HG02970 (cell line): Measurements from ENCODE around the gene ZNF160.
A peak's percentile ranks its signal among the peaks of the same experiment; 100 is the strongest.
"Not testable (repeated sequence)": the region's sequence is repeated elsewhere in the genome, so short reads cannot be mapped to it uniquely, and the experiment has no call there.

ENCODE experiments used
- ATAC-seq: cut with Tn5 transposase; IDR thresholded peaks from one replicate; pipeline ENCODE4 v1.9.1; 2021; ENCODE audit warnings: mild to moderate bottlenecking, moderate library complexity, moderate number of reproducible peaks; ENCODE audit not compliant: unreplicated experiment, low FRiP score

The ZNF160 gene

DNA sequence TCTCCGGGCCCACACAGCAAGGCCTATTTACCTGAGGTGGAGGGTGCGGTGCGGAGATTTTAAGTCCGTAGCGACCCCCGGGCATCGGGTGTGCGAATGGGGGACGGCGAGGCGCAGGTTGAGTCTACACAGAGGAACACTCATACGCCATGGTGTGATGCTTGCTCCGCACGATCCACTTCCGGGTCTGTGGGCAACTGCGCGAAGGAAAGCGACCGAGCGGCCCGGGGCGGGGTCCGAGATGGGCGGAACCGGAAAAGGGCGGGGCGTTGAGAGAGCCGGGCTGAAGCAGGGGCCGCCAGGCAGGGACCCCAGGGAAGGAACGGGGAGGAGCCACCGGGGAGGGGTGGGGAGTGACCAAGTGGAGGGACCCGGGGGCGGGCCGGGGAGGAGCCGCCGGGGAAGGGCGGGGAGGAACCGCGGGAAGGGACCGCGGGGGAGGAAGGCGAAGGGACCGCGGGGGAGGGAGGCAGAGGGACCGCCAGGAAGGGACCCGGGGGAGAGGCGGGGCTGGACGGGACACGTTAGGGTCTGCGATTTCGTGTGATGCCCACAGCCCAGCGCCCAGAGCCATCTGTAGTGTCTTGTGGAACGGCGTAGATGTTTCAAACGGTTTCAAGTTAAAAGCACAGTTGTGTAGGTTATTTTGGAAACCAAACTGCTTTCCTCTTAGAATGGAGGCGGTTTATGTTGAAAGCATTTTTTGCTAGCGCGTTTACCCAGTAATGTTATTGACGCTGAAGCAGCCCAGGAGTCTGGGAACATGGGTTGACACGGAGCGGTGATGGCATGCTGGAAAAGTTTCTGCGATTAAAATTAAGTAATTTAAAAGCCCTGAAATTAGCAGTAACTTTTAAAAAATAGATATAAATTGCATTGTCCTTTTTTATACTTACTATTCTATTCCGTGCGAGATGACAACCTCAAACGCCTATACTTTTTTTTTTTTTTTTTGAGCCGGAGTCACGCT, at the start of gene ZNF160:
ZNF160 (minus strand) TSS at position 189 of the 970 bp plus-strand sequence. CDS start 17,146 bp downstream, outside the sequence.
- ATAC-seq: peak; percentile 96

DNA sequence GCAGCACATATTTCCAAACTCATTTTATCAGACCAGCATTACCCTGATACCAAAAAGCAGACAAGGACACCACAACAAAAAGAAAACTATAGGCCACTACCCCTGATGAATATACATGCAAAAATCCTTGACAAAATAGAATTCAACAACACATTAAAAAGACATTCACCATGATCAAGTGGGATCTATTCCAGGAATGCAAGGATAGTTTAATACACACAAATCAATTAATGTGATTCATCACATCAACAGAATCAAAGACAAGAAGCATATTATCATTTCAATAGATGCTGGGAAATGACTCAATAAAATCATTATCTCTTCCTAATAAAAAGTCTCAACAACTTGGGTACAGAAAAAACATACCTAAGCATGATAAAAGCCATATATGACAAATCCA, 44.4 kb upstream of the ZNF160 start:
- no peak for ATAC-seq

DNA sequence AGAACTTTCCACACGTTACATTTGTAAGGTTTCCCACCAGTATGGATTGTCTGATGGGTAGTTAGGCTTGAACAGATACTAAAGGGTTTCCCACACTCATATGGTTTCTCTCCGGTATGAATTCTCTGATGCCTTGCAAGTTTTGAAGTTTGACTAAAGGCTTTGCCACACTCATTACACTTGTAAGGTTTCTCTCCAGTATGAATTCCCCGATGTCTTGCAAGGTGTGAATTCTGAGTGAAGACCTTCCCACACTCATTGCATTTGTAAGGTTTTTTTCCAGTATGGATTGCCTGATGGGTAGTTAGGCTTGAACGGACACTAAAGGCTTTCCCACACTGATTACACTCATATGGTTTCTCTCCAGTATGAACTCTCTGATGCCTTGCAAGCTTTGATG, 37.1 kb upstream of the ZNF160 start:
- ATAC-seq: no peak

DNA sequence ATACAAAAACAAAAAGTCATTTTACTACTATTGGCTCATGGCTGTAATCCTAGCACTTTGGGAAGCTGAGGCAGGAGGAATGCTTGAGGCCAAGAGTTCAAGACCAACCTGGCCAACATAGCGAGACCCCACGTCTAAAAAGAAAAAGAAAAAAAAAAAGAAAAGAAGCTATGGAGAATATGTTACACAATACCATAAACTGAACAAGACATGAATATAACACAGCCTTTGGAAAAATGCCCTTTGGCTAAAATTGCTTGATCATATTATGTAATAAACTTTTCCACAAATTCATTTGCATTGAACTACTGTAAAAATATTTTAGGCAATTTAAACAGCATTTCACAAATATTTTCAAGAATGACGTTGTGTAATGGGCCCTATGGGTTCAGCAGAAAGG, 33.2 kb upstream of the ZNF160 start:
- no peak for ATAC-seq

DNA sequence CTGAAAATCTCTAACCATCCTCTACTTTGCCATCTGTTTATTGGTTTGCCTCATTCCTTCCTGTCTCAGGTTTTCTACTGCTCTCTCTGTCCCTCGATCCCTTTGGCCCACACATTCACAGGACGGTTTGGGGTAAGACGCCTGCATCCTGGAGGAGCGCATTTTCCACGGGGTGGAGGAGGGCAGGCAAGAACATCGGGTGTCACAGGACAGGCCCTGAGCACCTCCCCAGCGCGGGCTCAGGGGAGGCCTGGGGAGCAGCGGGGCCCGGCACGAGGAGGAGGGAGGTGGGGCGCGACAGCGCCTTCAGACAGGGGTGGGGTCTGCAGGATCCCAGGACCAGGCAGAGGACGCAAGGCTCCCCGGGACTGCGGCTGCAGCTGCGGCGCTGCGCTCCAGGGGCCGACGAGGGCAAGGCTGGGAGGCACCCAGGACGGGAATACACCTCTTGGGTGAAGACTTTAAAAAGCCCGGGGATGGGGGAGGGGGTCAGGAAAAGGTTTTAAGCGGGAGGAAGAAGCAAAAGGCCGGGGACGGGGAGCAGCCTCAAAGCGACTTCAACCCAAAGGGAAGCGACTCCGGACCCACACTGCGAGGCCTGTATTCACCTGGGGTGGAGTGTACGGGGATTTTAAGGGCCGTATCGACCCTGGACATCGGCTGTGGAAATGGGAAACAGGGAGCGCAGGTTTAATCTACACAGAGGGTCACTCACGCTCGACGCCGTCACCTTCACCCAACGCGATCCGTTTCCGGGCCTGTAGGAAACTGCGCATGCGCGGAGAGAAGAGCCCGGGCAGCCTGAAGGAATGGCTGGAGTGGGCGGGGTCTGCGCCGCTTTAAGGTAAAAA, 29.1 kb upstream of the ZNF160 start, which contains the start of gene ZNF415:
ZNF415 (minus strand) TSS at position 770 of the 851 bp plus-strand sequence. CDS start 10,234 bp downstream, outside the sequence.
- no peak for ATAC-seq

DNA sequence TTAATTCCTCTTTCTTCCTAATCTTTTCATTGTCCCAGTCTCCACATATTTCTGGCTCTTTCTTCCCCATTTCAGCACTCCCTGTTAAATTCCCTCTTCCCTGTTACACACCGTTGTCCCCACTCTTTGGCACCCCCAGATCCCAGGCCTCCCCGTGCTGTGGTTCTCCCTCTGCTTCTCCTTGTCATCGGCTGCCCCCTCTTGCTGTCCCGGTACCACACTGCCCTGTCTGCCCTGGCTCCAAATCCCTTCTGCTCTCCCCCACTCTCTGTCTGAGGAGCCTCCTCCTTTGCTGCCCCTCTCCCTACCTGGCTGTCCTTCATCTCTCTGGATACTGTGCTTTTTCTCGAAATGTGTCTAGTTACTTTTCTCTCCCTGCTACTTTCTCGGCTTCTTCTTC, 28.5 kb upstream of the ZNF160 start:
- no peak for ATAC-seq

DNA sequence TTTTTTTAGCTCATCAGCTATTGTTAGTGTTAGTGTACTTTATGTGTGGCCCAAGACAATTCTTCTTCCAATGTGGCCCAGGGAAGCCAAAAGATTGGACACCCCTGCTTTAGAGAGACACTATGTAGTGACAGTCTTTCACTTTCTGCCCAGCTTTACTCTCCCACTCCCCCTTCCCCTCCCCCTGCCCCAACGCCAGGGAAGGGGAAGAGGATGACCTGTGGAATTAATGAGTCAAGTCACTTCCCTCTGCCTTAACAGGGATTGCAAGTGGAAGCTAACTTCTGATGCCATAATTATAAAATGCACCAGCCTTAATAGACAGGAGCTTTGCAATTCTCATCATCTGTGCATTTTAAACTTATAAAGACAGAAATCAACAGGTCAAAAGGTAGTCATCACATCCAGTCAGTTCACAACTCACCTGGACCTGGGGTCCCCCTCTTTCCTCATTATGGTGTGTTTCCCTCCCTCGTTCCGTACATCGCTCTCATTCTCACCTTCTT, 27.9 kb upstream of the ZNF160 start:
- no peak for ATAC-seq

DNA sequence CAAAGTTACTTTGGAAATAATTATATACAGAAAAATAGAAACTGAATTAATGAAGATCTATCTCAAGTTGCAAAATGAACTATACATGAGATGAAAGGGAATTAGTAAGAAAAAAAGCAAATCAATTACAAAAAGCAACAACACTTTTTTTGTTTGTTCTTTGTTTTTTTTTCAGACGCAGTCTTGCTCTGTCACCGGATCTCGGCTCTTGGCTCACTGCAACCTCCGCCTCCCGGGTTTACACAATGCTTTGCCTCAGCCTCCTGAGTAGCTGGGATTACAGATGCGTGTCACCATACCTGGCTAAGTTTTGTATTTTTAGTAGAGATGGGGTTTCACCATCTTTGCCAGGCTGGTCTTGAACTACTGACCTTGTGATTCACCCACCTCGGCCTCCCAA, 27.3 kb upstream of the ZNF160 start:
- ATAC-seq: no peak

DNA sequence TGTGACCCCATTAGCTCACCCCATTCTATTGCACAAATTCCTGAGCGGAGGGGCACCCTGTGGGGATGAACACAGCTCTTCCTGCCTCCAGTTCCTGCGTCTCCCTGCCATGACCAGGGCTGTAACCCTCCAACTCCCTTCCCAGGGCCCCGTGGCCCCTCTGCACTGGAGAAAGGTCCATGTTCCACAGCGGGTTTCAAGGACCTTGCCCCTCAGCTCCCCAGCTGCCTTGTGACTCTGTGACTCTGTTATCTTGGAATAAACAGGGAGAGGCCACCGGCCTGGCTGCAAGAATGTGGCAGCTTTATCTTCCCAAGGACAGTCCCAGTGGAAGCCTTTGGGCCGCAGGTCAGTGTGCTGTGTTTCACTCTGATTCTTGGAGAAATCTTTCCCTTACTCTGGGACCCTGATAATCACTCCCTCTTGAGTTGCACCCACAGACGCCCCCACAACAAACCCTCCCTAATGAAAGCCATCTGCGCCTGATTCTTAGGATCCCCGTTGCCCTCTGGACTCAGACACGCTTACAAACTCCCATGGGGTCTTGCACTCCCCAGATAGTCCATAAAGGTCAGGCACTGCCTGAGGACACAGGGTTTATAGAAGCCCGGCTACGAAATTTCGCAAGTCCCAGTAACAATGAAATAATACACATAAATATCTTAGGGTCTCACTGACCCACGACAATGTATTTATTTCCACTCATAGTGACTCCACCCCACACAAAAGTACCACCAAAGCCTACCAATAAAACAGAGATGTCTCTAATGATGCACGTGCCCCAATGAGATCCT, 23.7 kb upstream of the ZNF160 start:
- ATAC-seq: not testable (repeated sequence)

DNA sequence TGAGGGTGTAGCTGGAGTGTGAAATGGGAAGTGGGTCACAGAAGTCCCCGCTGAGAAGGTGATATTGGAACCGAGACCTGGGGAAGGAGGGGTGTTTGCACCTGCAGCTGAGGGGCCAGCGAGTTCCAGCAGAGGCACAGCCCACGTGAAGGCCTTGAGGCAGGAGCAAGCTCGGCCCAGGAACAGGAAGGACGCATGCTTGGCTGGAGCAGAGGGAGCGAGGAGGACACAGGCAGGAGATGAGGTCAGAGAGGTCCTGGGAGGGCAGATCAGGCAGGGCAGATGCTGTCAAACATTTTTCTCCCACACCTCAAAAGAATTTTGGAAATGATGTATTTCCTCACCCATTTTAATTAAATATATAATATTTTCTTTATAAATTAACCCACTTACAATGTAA, 20.2 kb upstream of the ZNF160 start:
- ATAC-seq: no peak

DNA sequence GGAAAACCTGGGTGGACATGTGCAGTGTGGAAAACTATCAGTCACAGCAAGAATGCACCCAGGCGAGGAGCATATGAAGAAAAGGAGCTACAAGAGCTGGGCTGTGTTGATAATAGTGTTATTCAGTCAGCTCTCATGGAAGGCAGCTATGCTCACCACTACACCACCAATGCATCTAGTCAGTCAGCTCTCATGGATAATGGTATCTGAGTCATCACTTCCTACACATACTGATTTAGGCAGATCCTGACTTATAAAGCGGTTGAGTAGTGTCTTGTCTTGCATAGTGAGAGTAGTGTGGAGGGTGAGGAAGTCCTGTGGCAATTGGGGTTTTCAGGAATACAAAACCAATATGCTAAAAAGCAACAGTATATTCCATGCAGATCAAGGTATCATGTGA, 9.1 kb upstream of the ZNF160 start:
- ATAC-seq: no peak

DNA sequence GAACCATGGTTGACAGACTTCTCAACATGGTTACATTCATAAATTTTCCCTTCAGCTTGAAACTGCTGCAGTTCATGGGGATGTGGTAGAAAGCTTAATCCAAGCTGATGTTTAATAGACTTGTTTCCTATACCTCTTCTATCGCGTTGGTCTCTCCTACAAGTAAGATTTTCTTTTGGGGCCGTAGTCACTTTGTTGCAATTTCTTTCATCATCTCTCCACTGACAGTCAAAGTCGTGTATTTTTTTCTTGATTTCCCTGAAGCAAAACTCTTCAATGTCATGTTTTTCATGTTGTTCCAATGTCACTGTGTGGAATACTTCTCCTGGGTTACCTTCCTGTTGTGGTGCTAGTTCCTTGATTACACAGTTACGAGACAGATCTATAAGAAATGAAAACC, 6.3 kb upstream of the ZNF160 start:
- no peak for ATAC-seq

DNA sequence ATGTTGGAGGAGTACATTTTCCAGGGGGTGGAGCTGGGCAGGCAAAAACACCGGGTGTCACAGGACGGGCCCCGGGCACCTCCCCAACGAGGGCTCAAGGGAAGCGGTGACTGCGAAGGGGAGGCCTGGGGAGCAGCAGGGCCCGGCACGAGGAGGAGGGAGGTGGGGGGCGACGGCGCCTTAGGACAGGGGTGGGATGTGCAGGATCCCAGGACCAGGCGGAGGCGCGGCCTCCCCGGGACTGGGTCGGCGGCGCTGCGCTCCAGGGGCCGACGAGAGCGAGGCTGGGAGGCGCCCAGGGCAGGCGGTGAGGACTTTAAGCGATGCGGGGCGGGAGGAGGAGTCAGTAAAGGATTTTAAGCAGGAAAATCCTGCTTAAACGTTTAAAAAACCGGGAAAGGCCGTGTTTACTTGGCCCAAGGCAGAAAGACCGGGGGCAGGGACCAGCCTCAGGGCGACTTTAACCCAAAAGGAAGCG, 427 bp downstream of the ZNF160 start:
- no peak for ATAC-seq

DNA sequence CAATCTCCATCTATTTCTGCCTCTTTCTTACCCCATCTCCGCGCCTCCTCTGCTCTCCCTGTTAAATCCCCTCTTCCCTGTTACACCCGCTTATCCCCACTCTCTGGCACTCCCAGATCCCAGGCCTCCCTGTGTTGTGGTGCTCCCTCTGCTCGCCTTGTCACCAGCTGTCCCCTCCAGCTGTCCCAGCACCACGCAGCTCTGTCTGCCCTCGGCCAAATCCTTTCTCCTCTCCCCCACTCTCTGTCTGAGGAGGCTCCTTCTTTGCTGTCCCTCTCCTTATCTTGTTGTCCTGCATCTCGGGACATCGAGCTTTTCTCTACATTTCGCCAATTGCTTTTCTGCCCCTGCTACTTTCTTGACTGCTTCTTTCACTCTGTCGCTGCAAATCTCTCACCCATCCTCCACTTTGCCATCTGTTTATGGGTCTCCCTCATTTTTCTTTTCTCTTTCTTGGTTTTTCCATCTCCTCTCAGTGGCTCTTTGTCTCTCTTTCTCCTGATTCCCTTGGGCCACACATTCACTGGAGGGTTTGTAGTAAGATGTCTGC, 941 bp downstream of the ZNF160 start:
- no peak for ATAC-seq

DNA sequence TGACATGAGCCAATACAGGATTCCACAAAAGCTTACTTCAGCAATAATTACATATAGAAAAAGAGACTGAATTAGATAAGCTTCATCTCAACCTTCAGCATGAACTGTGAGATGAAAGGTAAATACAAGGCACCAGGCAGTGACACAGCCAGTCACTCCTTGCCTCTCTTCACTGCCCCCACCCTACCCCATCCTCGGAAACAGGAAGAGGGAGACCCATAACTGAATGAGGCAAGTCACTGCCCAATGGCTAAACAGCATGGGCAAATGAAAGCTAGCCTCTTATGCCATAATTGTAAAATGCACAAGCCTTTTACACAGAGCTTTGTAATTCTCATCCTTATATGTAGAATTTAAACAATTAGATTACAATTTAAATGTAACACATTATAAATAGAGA, 1.7 kb downstream of the ZNF160 start:
- ATAC-seq: no peak

DNA sequence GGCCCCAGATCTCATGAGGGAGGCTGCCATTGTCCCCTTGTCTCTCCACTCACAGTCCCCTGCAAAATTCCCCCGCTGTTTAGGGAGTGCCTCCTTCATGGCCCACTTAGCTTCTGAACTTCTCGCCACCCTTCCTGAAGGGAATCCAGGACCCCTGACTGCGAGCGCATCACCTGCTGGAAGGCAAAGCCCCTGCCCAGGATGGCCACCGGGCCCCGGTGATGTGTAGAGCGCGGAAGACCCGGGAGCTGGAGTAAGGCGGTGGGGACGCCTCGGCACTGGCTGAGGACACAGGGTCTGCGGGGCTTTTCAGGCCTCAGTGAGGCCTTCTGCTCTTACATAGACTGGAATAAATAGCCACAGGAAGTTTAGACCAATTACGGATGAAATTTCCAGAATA, 4.7 kb downstream of the ZNF160 start:
- not testable (repeated sequence) for ATAC-seq

DNA sequence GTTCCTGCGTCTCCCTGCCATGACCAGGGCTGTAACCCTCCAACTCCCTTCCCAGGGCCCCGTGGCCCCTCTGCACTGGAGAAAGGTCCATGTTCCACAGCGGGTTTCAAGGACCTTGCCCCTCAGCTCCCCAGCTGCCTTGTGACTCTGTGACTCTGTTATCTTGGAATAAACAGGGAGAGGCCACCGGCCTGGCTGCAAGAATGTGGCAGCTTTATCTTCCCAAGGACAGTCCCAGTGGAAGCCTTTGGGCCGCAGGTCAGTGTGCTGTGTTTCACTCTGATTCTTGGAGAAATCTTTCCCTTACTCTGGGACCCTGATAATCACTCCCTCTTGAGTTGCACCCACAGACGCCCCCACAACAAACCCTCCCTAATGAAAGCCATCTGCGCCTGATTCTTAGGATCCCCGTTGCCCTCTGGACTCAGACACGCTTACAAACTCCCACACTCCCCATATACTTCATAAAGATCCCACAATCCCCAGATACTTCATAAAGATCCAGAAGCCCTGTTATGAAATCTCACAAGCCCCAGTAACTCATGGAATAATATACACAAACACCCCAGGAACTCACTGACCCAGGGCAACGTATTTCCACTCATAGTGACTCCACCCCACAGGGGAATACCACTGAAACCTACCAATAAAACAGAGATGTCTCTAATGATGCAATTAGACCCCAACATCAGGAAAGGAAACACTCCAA, 6.1 kb downstream of the ZNF160 start:
- not testable (repeated sequence) for ATAC-seq

DNA sequence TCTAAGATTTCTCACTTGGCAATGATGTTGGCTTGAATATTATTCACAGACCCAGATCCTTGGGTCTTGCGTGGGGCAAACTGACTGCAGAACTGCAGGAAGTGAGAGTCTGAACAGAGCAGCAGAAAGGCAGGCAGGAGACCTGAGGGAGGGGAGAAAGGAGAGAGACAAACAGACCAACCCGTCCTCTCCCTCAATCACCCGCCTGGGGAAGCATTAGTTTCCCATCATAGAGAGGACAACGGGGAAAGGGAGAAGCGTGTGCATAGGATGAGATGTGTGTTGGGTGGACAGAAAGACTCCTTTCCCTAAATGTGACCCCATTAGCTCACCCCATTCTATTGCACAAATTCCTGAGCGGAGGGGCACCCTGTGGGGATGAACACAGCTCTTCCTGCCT, 6.6 kb downstream of the ZNF160 start:
- not testable (repeated sequence) for ATAC-seq
